ENCODE data around the gene BACH2. TPM values are rescaled to one million over a fixed set of nuclear protein-coding genes. Genes with fewer than 3 reads are reported as not detected.

The BACH2 gene
- total RNA-seq, 1 donor from 2014 or later: 11.9 TPM

- peak; percentile 77 for DNase-seq
Observed at GRCh38 chr6:90025523-90026061, 271.1 kb downstream of the BACH2 start.

- DNase-seq: no peak
Observed at GRCh38 chr6:90024633-90025032, 272.0 kb downstream of the BACH2 start.

- DNase-seq: no peak
Observed at GRCh38 chr6:90021711-90022110, 274.9 kb downstream of the BACH2 start.

GRCh38 chr6:90020746-90021145, 275.9 kb downstream of the BACH2 start:
- no peak for DNase-seq

GRCh38 chr6:90019216-90019615, 277.4 kb downstream of the BACH2 start:
- no peak for DNase-seq

DNA sequence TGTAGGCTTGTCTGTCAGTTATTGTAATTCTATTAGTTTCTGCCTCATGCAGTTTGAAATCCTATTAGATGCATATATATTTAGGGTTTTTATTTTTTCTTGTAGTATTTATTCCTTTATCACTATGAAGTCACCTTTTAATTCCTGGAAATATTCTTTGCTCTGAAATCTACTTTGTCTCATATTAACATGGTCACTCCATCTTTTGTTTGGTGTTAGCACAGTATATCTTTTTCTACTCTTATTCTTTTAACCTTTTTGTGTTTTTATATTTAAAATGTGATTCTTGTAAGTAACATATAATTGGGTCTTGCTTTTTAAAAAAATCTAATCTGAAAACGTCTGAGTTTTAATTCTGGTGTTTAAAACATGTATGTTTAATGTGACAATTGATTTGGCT, 280.8 kb downstream of the BACH2 start:
- no peak for DNase-seq

GRCh38 chr6:90008908-90009501, 287.6 kb downstream of the BACH2 start:
- no peak for DNase-seq

DNA sequence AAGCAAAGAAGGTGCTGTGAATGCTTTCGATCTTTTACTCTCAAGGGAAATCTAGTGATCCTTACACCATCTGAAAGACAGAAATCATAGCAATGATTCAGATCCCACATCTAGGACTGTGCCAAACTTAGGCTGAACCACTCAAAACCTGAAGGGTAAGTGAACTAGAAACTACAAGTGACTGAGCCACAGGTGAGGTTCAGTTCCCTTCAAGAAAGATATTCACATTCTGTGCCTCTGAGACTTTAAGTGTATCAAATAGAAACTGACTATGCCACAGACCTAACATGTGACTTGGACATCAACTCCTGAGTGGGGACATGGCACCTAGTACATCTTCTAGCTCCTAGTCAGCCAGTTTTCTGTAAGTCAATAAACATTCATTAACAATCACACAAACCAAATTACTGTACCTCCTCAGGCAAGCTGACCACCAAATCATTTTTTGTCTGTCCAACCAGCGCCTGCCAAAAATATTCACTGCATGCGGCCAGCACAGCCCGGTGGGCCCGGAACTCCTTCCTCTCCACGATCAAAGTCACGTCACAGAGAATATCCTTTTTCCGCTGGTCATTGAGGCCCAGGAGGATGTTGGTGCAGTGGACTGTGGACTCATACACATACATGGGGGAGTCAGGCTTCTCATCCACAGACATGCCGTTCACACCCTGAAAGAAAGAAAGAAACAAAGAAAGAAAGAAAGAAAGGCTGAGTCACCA, 288.3 kb downstream of the BACH2 start:
- DNase-seq: no peak

DNA sequence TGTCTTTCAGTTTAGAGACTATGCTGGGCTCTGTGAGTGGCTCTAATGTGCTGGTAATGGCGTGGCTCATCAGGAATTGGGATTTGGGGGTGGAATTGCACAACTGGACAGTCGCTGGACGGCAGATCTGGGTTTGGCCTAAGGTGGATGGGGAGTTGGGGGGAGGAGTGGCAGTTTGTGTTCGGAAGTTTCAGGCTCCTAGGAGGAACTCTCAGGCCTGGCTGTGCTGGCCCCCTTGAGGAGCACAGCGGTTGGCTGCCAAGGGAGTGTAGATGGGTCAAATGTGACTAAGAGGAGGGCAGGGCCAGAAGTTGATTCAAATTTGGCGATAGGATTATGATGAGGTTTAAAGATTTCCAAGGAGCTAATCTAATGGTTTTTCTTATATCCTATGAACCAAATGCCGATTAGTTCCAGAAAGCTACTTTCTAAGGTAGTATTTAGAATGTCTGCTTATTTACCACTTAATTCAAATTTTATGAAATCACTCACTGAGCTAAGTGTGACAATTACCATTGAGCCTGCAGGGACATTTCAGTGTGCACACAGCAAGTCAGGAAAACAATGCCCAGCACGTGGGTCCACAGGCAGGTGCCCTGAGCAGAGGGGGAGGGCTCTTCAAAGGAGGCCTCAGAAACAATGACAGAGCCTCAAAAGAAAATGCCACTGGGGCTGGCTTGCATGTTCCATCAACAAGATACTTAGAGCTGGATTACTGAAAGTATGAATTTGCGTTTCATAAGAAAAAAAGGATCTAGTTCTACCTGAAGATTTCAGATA, 291.4 kb downstream of the BACH2 start:
- DNase-seq: no peak

DNA sequence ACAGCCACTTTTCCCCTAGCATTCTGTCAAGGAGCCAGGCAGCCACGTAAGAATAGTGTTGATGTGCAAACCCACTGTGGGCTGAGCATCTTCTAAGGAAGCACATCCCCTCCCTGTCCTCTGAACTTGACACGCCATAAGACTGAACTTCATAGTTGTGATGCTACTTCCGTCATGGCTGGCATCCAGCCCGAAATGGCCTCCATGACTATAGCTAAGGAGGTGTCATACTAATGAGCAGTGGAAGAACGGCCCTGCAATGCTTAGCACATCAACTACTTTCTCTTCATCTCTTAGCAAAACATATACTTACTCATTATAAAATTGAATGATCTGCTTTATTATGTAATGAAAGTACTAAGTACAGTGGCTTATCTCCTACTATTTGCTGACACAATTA, 292.1 kb downstream of the BACH2 start:
- no peak for DNase-seq

DNA sequence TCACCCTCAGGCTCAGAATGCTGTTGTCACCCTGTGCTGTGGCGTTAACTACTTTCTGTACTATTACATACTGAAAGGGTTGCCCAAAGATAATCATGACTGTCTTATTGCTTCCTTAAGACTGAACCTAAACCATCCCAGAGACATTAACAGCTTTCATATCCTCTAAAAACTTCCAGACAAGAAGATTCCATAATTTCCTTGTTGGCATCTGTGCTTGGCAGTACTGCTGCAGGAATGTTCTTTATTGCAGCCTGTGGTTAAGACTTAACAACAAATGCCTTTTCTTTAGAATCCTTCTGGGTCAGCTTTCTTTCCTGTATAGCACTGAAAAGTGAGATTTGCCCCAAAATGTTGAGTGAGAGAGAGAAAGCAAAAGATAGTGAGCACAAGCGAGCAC, 292.7 kb downstream of the BACH2 start:
- peak; percentile 10 for DNase-seq

DNA sequence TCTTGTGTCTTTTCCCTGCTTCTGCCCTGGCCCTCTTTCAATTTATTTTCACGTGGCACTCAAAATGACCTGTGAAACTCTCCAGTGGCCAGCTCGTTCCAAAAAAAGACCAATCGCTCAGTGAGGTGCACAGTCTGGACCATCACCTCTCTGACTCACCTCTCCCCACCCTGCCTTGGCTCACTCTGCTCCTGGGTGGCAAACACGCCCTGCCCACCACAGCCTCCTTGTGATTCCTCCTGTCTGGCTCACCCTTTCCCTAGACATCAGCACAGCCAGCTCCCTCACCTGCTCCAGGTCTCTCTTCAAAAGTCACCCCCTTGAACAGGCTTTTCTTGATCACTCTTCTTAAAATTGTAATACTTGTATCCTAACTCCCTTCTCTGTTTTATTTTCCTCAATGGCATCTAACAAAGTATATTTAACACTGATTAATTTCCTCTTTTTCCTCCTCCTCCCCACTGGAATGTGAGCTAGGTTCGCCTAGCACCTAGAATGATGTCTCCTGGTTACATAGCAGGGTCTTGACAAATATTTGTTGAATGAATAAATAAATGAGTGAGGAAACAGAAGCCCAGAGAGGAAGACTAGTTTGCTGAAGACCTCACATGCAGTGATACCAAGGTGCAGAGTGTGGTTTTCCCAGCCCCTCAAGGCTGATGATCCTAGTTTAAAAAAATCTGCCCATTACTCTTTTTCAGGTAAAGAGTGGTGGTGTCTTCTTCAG, 293.4 kb downstream of the BACH2 start:
- DNase-seq: no peak

DNA sequence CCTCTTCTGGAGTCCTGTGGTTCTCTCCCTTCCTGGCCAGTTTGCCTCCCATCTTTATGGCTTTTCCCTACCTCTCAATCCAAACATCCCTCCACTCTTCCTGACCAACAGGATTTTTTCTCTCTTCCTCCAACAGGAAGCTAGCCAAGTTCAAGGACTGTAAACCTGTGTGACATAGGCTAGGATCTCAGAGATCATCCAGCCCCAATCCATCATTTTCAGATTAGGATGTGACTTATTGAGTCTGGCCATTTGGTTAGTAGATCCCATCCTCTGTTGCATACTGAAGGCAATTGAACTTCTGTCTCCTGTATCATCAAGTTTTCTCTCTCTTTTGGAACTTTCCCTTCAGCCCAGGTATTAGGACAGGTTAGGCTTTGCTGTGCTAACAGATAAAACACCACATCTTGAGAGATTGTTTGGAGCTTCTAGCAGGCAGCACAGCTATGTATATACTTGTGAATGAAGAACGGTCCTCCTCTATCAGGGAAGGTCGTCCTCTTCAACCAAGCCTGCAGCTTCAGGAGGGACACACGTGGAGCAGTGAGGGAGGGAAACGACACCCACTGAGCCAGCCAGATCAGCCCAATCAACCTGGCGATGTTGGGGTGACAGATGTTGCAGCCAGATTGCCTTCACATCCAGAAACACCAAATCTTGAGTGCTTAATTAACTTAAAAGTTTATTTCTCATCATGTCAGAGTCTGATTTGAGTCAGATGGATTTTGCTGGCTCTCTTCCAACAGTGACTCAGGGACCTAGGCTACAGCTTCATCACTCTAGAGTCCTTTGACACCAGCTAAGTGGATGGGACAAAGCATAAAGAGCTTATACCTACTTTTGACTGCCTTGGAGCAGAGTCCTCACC, 295.5 kb downstream of the BACH2 start:
- DNase-seq: no peak

- DNase-seq: no peak
Observed at GRCh38 chr6:89999945-90000825, 296.5 kb downstream of the BACH2 start.

DNA sequence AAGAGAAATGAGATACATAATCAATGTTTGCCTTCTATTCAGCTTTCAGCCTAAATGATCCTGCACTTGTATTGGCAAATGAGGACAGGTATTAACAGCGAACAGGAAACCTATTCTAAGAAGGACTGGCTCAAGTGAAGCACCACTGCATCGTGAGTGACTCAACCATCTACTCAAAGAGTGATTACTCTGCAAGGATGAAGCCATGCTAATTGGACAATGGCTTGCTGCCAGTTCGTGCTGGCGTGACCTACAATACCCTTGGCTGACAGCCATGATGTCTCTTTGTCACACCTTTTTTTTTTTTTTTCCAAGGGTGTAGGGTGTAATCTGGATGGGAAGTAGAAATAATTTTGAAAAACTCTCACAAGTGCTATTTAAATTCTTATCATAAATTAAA, 297.5 kb downstream of the BACH2 start:
- DNase-seq: peak; percentile 29

DNA sequence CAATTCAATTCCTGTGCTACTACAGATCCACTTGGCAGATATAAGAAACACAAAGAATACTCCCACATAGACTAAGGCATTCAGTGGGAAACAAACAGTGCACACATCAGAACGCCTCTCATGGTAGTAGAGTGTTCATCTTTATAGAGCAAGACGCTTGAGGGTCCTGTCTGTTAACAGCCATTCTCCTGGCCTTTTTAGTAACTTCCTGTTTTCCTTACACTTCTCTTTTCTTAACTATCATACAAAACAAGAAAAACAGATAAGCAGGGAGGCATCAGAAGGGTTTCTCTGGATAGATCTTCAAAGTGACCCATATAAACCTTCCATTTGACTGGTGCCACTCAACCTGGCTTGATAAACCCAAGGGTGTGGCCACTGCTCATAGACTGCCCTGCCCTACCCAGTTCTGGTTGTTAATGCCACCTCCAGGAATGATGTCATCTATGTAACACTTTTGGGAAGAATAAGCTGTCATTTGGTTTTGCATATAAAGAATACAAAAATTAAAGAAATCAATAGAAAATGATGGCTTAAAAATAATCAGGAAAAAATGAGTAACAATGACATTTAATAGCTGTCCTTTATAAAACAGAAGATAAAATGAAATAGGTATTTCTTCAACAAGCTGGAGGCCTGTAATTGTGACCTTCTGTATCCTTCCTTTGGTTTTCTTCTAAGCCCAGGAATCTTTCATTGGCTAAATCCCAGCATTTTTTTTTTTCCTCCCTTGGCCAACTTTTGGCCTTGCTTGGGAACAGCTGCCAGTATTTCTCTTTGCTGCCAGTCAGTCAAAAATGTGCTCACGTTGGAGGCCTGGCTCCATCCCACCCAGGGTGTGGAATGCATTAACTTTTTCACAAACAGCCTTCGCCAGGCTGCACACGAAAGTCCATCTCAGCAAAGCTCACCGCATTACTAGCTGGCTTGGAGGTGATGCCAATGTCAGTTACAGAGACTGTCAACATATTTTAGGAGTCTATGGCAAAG, 298.9 kb downstream of the BACH2 start:
- DNase-seq: no peak

DNA sequence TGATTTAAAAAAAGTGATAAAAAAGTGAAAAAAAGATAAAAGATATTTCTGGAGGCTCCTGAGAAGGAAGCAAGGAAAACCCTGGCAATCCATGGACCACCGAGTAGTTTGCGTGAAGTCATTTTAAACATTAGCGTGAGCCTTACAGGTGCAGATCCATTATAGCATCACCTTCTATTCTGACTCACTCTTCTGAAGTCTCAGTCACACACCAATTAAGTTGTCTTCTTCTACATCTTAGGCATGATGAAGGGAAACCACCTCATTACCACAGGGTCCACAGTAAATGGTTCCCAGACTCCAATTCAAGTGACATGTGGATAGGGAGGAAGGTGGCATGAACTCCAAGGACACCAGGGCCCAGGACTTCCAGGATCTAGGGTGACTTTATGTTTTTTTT, 303.2 kb downstream of the BACH2 start:
- DNase-seq: no peak

DNA sequence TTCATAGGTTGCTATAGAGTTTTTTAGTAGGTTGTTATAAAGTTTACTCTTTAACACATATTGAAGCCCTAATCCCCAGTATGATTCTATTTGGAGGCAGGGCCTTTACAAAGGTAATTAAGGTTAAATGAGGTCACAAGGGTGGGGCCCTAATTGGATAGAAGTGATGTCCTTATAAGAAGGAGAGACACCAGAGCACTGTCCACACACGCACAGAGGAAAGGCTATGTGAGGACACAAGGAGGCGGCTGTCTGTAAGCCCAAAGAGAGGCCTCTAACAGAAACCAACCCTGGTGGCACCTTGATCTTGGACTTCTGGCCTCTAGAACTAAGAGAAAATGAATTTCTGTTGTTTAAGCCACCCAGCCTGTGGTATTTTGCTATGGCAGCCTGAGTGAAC, 303.8 kb downstream of the BACH2 start:
- DNase-seq: no peak

DNA sequence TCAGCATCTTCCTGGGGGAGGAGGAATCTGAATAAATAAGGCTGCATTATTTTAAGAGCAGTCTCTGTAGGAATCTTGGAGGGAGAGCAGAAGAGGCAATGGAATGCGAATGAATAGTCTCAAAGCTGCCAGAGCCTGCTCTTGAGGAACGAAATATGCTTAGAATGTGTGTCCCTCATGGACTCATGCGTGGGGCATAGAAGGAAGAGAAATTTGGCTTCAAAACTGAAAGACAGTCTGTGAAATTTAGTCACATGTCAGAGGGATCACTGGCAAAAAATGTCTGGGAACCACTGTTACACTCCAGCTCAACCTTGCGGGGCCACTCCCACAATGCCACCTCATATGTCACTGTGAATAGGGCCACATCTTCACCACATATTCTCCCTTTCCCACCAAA, 306.9 kb downstream of the BACH2 start:
- DNase-seq: no peak
